GM19463 (cell line): Measurements from ENCODE around the gene MAML3.
A peak's percentile ranks its signal among the peaks of the same experiment; 100 is the strongest.

ENCODE experiments used
- ATAC-seq: cut with Tn5 transposase; IDR thresholded peaks from one replicate; pipeline ENCODE4 v1.9.1; 2021; ENCODE audit warnings: mild to moderate bottlenecking, moderate library complexity; ENCODE audit not compliant: unreplicated experiment

The MAML3 gene

DNA sequence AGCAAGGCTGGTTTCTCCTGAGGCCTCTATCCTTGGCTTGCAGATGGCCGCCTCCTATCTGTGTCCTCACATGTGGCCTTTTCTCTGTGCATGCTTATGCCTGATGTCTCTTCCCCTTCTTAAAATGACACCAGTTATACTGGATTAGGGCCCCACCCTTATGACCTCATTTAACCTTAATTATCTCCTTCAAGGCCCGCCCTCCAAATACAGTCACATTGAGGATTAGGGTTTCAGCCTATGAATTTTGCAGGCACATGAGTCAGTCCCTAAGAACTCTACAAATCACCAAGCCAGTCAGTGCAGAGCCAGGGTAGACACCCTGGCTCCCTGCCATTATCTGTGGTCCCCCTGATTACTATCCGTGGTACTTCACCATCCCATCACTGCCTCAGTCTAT, 51.6 kb downstream of the MAML3 start:
- ATAC-seq = no peak

DNA sequence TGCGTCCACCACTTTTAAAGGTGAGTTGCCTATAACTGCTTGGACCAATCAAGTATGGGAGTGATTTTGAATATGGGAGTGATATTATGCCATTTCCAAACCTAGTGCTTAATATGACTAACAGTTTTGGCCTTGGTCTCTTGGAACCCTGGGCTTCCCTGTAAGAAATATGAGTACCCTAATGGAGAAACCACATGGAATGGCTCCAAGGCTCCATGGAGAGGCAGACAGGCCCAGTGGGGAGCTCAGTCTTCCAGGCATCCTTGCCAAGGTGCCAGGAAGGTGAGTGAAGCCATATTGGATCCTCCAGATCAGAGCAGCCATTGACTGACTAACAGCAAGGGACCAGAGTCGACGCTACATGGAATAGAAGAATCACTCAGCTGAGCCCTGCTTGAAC, 53.2 kb downstream of the MAML3 start:
- ATAC-seq = no peak

DNA sequence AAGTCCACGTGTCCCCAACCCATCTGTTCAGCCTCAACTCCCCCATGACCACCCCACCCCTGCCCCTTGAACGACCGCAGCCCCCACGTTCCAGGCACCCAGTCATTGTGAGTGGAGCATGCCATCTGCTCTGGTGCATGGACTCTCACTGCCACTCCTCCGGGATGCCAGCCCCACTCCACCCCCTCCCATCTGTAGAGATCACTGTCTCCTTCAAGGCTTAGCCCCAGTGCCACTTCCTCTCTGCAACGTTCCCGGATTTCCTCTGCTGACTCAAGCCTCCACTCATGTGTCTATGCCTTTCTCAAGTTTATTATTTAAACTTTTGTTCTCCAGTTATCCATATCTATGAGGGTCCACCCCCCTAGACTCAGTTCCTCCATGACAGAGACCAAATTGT, 54.0 kb downstream of the MAML3 start:
- ATAC-seq = no peak

DNA sequence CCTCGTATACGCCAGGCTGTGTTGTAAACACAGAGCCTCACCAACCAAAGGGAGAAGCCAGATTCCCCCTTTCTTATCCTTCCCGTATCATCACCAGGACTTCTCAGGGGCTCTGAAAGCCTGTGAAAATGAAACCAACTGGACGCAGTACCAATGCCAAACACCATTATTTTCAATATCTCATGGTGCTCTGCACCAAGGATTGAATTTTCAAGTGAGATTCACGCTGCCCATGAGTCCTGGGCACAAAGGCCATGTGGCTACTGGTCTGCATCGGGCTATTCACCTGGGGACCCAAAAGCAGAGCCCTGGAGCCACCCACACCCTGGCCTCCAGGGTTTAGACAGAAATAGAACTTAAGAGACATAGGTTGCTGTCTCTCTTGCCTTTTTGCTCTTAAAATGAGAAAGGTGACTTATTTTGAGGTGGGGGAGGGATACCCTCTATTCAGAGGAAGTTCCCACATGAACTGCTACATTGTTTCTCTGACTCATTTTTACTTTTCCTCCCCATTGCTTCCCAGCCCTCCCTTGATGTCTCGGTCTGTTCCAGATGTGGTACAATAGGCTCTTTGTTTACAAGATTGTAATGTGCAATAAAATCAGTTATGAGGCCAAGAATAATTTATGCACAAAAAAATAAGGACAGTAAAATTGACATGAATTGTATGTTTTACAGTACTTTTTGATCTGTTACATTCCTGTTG, 55.4 kb downstream of the MAML3 start:
- no peak for ATAC-seq

DNA sequence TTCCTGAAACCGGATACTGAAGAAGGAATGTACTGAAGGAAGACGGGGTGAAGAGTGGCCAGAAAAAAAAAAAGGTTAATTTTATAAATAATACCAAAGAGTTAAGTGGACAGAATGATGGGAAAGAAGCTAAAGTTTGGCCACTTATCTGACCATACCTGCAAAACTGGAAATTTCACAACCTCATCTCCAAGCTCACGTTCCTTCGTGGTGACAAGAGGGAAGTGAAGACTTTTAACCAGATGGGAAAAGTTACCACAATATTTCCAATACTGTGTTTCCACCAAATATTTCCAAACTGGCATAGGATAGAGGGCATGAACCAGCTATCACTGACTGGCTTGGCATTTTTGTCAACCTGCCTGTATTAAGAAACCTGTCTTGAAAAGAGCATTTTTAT, 56.4 kb downstream of the MAML3 start:
- ATAC-seq = no peak

DNA sequence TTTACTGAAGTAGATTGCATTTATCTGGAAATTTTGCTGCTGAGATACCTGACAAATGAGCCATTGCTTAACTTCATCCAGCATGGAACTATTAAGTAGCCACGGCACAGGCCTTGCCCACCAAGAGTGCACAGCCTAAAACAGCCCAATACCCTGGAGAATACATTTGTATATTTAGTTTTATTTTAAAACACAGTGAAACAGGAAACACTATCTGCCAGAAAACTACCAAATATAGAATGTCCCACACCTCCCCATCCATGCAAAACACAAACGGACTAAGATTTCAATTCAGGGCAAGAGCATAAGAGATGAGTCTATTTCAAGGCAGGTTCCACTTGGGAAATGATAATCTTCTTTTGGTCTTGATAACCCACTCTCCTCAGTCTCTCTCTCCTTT, 57.1 kb downstream of the MAML3 start:
- no peak for ATAC-seq

DNA sequence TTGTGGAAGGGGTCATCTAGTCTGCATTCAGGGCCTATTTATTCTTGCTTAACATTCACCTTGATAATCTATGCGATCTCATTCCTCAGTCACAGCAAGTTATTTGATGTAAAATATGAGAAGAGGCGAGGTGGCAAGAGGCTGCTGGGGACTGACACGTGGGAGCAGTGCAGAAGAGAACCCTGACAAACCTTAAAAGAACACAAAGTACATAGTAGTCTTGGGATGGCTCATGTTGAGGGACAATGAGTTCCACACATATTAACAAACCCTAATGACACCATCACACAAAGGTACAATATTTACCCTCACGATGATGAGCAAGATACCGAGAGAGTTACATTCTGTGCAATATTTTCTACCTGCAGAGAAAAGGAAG, 57.5 kb downstream of the MAML3 start:
- no peak for ATAC-seq

DNA sequence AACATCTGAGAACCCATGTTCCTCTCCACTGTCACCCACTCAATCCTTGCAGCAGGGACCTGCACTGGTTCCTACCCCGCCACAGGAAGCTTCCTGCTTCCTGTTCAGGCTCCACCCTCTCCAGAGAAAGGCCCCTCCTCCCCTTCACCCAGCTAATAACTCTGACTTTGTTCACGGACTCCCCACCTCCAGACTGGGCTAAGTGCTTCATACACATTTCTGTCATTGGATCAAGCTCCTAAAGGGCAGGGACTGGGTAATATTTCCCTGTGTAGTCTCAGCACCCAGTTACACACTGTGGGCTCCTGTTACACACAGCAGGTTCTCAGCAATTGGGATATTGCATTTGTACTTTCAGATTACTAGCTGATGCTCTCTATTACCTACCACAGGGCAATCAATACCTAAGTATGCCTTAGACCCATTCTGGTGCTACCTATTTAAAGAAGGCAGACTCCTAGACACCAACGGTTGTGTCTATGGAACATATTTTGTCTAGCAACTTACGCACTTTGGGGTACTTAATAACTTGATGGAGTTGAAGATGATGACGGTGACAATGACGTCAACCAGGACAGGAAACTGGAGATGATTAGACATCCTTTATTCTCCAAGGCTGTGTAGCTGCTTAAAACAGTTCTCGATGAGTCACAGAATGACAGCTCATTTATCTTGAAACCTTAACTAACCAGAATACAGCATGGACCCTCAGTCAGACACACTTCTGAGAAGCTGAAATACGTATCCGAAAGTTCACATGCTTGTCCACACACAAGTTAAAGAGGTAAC, 58.1 kb downstream of the MAML3 start:
- ATAC-seq = no peak

- ATAC-seq = peak; percentile 41
Observed at GRCh38 chr4:140094438-140095420, 59.3 kb downstream of the MAML3 start.

- ATAC-seq = no peak
Observed at GRCh38 chr4:140092094-140092851, 61.7 kb downstream of the MAML3 start.

DNA sequence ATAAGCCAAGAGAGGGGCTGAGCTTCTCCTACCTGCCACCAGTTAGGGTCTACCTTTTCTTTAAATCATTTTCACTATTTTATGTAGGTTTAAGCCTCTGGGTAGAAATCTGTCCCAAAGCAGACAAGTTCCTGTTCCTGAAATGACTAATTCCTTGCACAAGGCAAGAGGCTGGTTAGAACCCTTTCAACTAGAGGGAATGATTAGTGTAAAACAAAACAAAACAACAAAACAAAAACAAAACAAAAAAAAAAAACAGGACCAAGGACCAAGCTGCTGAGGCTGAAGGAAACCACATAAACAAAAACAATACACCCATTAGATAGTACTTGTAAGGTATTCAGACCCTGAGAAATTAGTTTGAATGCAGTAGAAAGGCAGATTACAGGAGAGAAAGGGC, 62.7 kb downstream of the MAML3 start:
- no peak for ATAC-seq

- no peak for ATAC-seq
Observed at GRCh38 chr4:140090215-140090731, 63.7 kb downstream of the MAML3 start.

GRCh38 chr4:140089216-140089615, 64.8 kb downstream of the MAML3 start:
- ATAC-seq = no peak

GRCh38 chr4:140088323-140088967, 65.5 kb downstream of the MAML3 start:
- ATAC-seq = no peak

- ATAC-seq = no peak
Observed at GRCh38 chr4:140085881-140086280, 68.1 kb downstream of the MAML3 start.

GRCh38 chr4:140085062-140085622, 68.8 kb downstream of the MAML3 start:
- no peak for ATAC-seq

- no peak for ATAC-seq
Observed at GRCh38 chr4:140084385-140084784, 69.6 kb downstream of the MAML3 start.

GRCh38 chr4:140082391-140082755, 71.6 kb downstream of the MAML3 start:
- no peak for ATAC-seq

DNA sequence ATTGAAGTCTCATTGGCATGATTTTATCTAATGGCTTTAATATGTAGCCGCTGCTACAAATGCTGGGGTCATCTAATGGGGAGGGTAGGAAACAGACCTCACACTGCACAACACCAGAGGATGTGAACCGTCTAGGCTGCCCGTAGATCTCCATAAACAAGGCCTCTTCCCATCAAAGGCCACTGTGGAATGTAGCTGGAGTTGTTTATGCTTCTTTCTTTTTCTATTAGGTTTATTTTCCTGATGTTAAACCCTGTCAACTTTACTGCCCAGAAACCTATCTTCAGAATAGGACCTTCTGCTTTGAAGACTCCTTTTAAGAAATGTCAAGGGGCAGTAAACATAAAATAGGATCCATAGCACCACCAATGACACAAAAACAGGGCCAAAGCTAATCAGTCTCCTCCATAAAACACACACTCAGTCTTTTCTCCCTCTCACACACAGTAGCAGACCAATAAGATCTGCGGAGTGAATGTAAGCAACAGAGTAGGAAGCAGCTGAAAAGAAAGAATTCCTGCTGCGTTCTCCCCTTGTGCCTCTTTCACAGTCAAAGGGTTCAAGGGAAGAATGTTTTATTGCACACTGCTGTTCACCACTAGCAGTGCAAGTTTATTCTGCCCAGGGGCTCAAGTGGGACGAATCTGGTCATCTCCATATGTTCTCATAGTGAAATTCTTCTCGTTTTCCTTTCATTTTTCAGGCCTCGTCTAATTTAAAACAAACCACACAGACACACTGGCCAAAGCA, 72.2 kb downstream of the MAML3 start:
- ATAC-seq = no peak
